NB4 (cell line): Measurements from ENCODE around the gene MLC1.

Source experiments
- POLR2A ChIP-seq: IDR thresholded peaks from 2 replicates; pipeline ENCODE4 v1.6.1; 2011; ENCODE audit warnings: mild to moderate bottlenecking; ENCODE audit not compliant: insufficient read length; ENCODE audit errors: extremely low read depth
- TF ChIP-seq, protein P1 (sequence below): IDR thresholded peaks from one replicate; pipeline ENCODE4 v1.5.1; 2012; ENCODE audit warnings: low read depth, low read length

- no peak for TF ChIP-seq POLR2A
- TF ChIP-seq, protein P1, sequence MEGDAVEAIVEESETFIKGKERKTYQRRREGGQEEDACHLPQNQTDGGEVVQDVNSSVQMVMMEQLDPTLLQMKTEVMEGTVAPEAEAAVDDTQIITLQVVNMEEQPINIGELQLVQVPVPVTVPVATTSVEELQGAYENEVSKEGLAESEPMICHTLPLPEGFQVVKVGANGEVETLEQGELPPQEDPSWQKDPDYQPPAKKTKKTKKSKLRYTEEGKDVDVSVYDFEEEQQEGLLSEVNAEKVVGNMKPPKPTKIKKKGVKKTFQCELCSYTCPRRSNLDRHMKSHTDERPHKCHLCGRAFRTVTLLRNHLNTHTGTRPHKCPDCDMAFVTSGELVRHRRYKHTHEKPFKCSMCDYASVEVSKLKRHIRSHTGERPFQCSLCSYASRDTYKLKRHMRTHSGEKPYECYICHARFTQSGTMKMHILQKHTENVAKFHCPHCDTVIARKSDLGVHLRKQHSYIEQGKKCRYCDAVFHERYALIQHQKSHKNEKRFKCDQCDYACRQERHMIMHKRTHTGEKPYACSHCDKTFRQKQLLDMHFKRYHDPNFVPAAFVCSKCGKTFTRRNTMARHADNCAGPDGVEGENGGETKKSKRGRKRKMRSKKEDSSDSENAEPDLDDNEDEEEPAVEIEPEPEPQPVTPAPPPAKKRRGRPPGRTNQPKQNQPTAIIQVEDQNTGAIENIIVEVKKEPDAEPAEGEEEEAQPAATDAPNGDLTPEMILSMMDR: no peak
These were observed 49.1 kb downstream of the MLC1 start for GRCh38 chr22:50035976-50036724.
